Liver (tissue), 3 donors: Measurements from ENCODE around the gene EML4.

ENCODE experiments used
- CTCF ChIP-seq: fragments of 150-350 bp; IDR thresholded peaks from 2 replicates; pipeline ENCODE4 v1.5.1; 2017; ENCODE audit warnings: improper control_type of control experiment, low read depth, low read length; ENCODE audit not compliant: missing input control
- RAD21 ChIP-seq, 2 donors: IDR thresholded peaks; 2 replicates each; pipeline ENCODE4 v1.6.1; 2016; ENCODE audit warnings: antibody characterized with exemption in 2 of 2, mild to moderate bottlenecking in 2 of 2
- SP1 ChIP-seq: IDR thresholded peaks from 2 replicates; pipeline ENCODE4 v1.6.1; 2018; ENCODE audit warnings: antibody characterized with exemption, mild to moderate bottlenecking
- YY1 ChIP-seq: IDR thresholded peaks from 2 replicates; pipeline ENCODE4 v1.6.1; 2016; ENCODE audit warnings: antibody characterized with exemption, mild to moderate bottlenecking
- donor health status: healthy.
- donor health status: healthy.

GRCh38 chr2:42150159-42150558 is 19.0 kb upstream of the EML4 start:
- TF ChIP-seq CTCF (no peak), SP1 (no peak), YY1 (no peak), RAD21 (IDR thresholded peaks at IDR 0.05) (no peak)
